CD4-positive, CD25-positive, alpha-beta regulatory T cell (primary cell): ENCODE data around the gene AMBN. TPM values are rescaled to one million over a fixed set of nuclear protein-coding genes. Genes with fewer than 3 reads are reported as not detected.
"Not testable (repeated sequence)": the region's sequence is repeated elsewhere in the genome, so short reads cannot be mapped to it uniquely, and the experiment has no call there.

Experiments
- ATAC-seq, 2 donors: fragments of 150-1000 bp; cut with Tn5 transposase; one replicate each; pipeline ENCODE4 v1.10.0; 2021; ENCODE audit warnings: low read depth in 2 of 2, moderate number of reproducible peaks in 2 of 2, moderate library complexity in 1 of 2
- DNase-seq, 3 donors: peaks; one replicate each; pipeline versions ENCODE4 v3.0.0 to v3.0.0-alpha.2; 2012 to 2022; ENCODE audit warnings: mixed read lengths in 1 of 3
- H3K27ac ChIP-seq: one replicate; pipeline ENCODE4 v1.7.0; 2013; ENCODE audit warnings: mild to moderate bottlenecking, low read length; ENCODE audit not compliant: insufficient read depth, poor library complexity, severe bottlenecking
- H3K27me3 ChIP-seq: one replicate; pipeline ENCODE4 v1.7.0; 2013; ENCODE audit warnings: low read length; ENCODE audit not compliant: control insufficient read depth, insufficient read depth
- H3K36me3 ChIP-seq: one replicate; pipeline ENCODE4 v1.7.0; 2013; ENCODE audit warnings: mild to moderate bottlenecking, low read length, moderate library complexity; ENCODE audit not compliant: control insufficient read depth, insufficient read depth
- H3K4me1 ChIP-seq: 2 replicates; pipeline ENCODE4 v1.7.0; 2013; ENCODE audit warnings: mild to moderate bottlenecking, low read length; ENCODE audit not compliant: insufficient read depth, control insufficient read depth, poor library complexity, severe bottlenecking
- H3K4me3 ChIP-seq: one replicate; pipeline ENCODE4 v1.7.0; 2013; ENCODE audit warnings: low read depth, mild to moderate bottlenecking, low read length, moderate library complexity
- H3K9me3 ChIP-seq, 2 experiments: 1 replicate in 1 of 2; 2 replicates in 1 of 2; pipeline ENCODE4 v1.7.0; 2013; ENCODE audit warnings: low read length in 2 of 2, mild to moderate bottlenecking in 1 of 2, moderate library complexity in 1 of 2; ENCODE audit not compliant: control insufficient read depth in 2 of 2
- H3K27ac Mint-ChIP-seq, 3 donors: one replicate each; pipeline ENCODE4 v1.8.0; 2020 to 2022; ENCODE audit warnings: mild to moderate bottlenecking in 3 of 3, mixed read lengths in 3 of 3, moderate library complexity in 2 of 3
- H3K27me3 Mint-ChIP-seq: one replicate; pipeline ENCODE4 v1.8.0; 2022; ENCODE audit warnings: mild to moderate bottlenecking, mixed read lengths
- H3K36me3 Mint-ChIP-seq: one replicate; pipeline ENCODE4 v1.8.0; 2020; ENCODE audit warnings: mixed read lengths
- H3K4me1 Mint-ChIP-seq, 4 donors: one replicate each; pipeline ENCODE4 v1.8.0; 2020 to 2022; ENCODE audit warnings: mixed read lengths in 4 of 4, mild to moderate bottlenecking in 1 of 4
- H3K4me3 Mint-ChIP-seq, 4 donors: one replicate each; pipeline ENCODE4 v1.8.0; 2020 to 2022; ENCODE audit warnings: mild to moderate bottlenecking in 4 of 4, mixed read lengths in 4 of 4, moderate library complexity in 3 of 4
- H3K9me3 Mint-ChIP-seq, 7 donors: one replicate each; pipeline ENCODE4 v1.8.0; 2020 to 2022; ENCODE audit warnings: mixed read lengths in 7 of 7, mild to moderate bottlenecking in 3 of 7, moderate library complexity in 2 of 7
- polyA plus RNA-seq, 4 donors: library from polyadenylated mRNA; unstranded; fragments of 300-500 nt; fragmentation: Illumina TruSeq; gene quantifications; one replicate each; pipeline ENCODE4 v1.2.3, GENCODE V29; 2021
- total RNA-seq: library from RNA; stranded (reverse); gene quantifications from one replicate; pipeline ENCODE4 v1.2.3, GENCODE V29; 2022

Gene AMBN
- total and polyA plus RNA-seq, 5 donors from 2014 or later = not detected

DNA sequence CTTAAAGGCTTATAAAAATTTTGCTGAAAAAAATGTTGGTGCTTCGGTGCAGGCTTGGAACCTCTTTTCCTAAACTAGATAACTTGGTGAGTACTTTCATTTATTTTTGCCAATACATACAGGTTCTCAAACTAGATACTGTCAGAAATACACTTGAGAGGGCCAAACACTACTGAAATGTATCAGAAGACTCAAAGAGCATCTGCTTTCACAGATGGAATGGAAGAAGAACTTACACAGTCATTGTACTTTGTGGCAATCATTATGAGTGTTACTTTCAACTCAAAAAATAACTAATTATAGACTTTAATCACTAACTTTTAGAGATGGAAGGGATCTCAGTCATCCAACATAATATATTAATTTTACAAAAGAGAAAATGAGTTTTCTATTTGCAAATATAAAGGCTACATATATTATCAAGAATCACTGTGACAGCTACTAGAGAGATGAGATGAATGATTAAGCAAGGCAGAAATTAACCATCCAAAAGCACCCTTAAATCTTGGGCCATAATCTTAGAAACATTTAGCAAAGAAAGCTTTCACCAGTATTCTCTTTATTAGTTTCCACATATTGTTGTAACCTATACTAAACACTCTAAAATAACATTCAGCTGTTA lies 37.5 kb downstream of the AMBN start:
- no peaks in the 10 kb centered on the region for H3K9me3 Mint-ChIP-seq
- H3K4me3 Mint-ChIP-seq = no peak overlapping the region
- H3K36me3 Mint-ChIP-seq = no peaks in the 10 kb centered on the region
- no peak overlapping the region for H3K27ac Mint-ChIP-seq
- ATAC-seq (no peak), DNase-seq (no peak)
- Histone ChIP-seq H3K36me3 (no peaks in the 10 kb centered on the region), H3K9me3 (no peaks in the 10 kb centered on the region), H3K27ac (no peak overlapping the region), H3K27me3 (peaks cover 3% of the 10 kb centered on the region), H3K4me1 (no peaks in the 10 kb centered on the region), H3K4me3 (no peak overlapping the region)
- H3K27me3 Mint-ChIP-seq = peaks cover 12% of the 10 kb centered on the region
- H3K4me1 Mint-ChIP-seq = peaks cover 0 to 2% (median under 1%) of the 10 kb centered on the region in 4 donors

DNA sequence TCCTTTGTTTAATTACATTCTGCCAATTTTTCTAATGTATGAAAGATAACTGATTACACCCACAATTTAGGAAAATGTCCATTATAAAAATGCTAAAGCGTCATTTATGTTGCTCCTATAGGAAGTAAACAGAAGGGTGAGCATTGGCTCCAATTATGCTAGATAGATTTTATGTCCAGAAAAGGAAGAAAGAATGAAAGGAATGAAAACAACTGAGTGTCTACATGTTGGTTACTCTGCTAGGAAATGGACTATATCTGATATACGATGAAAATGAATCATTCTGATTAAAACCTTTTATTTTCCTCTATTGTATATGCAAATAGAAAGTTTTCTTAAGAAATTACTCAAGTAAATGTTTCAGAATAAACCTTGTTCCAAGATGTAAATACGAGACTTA lies 38.1 kb downstream of the AMBN start:
- Histone ChIP-seq H3K27ac (no peak overlapping the region), H3K4me3 (no peak overlapping the region), H3K36me3 (no peaks in the 10 kb centered on the region), H3K4me1 (no peaks in the 10 kb centered on the region), H3K9me3 (no peaks in the 10 kb centered on the region), H3K27me3 (peaks cover 3% of the 10 kb centered on the region)
- Mint-ChIP-seq H3K4me1 (peaks cover 0 to 2% (median under 1%) of the 10 kb centered on the region in 4 donors), H3K27ac (no peak overlapping the region), H3K27me3 (peaks cover 12% of the 10 kb centered on the region), H3K36me3 (no peaks in the 10 kb centered on the region), H3K9me3 (no peaks in the 10 kb centered on the region), H3K4me3 (peak overlapping the region in 1 of 4 donors; percentile 48)
- DNase-seq (no peak), ATAC-seq (no peak)

DNA sequence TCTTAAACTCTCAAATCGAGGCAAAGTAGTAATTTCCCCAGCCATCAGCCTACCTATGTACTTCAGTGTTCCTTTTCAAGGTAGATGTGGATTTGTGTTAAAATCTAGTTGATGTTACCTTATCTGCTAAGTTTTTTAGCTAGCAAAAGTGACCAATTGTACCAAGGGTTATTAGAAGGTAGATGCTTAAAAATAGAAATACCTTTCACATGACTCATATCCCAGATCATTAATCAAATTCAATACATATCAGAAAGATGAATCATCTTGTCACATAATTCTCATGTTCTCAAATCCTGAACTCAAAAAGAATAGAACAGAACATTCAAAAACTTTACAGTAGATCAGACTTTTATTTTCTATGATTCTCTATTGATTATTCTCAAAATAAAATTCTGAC lies 40.0 kb downstream of the AMBN start:
- Mint-ChIP-seq H3K9me3 (no peaks in the 10 kb centered on the region), H3K36me3 (no peaks in the 10 kb centered on the region), H3K27me3 (peaks cover 4% of the 10 kb centered on the region), H3K27ac (no peak overlapping the region), H3K4me1 (peaks cover 0 to 2% (median under 1%) of the 10 kb centered on the region in 4 donors), H3K4me3 (no peak overlapping the region)
- no peaks in the 10 kb centered on the region for H3K36me3 ChIP-seq
- H3K27me3 ChIP-seq = peaks cover 3% of the 10 kb centered on the region
- no peaks in the 10 kb centered on the region for H3K9me3 ChIP-seq
- no peak for ATAC-seq
- no peak overlapping the region for H3K4me3 ChIP-seq
- no peaks in the 10 kb centered on the region for H3K4me1 ChIP-seq
- H3K27ac ChIP-seq = no peak overlapping the region
- DNase-seq = no peak

DNA sequence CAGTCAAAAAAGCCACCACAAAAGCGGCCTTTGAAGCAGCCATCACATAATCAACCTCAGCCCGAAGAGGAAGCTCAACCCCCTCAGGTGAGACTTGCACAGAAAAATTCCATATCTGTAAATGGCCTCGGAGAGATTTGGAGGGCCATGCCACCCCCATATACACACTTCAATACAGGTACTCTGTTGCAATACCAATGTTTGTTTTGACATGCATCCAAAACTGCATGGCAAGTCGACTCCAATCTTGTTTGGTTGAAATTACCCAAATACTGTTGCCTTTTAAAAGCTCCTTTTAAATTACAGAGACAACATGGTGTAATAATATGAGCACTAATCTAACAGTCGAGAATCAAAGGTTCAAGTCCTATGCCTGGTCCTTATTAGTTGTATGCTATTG lies 42.4 kb downstream of the AMBN start:
- Mint-ChIP-seq H3K4me1 (no peaks in the 10 kb centered on the region), H3K9me3 (no peaks in the 10 kb centered on the region), H3K36me3 (no peaks in the 10 kb centered on the region), H3K4me3 (no peak overlapping the region), H3K27me3 (peaks cover 4% of the 10 kb centered on the region), H3K27ac (no peak overlapping the region)
- Histone ChIP-seq H3K4me1 (no peaks in the 10 kb centered on the region), H3K27me3 (peaks cover 3% of the 10 kb centered on the region), H3K9me3 (no peaks in the 10 kb centered on the region), H3K27ac (no peak overlapping the region), H3K4me3 (no peak overlapping the region), H3K36me3 (no peaks in the 10 kb centered on the region)
- ATAC-seq (no peak), DNase-seq (no peak)

DNA sequence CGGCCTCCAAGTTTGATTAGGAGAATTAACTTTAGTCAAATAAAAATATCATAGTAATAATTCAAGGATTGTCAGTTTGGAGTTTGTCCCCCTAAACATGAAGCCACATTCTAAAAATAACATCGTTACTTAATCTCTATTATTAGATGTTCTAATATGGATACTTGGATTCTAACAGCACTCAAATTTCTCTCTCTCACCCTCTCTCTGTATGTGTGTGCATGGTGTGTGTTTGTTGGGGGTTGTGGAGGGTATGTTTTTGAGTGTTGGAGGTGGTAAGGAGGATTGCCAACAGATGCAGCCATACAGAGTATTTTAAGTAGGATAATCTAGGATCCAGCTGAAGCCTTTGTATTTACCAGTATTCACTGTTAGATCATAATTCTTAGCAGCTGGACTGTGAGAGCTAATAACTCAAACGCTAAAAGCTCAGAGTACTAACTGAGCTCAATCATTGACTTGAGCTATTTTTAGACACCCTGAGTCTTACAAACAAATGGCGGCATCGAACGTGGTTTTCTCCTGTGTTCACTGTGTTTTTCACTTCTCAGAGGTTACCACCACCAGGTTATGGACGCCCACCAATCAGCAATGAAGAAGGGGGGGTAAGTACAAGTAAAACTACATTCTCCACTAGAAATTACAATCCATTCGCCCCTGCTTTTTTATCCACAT lies 45.3 kb downstream of the AMBN start:
- Histone ChIP-seq H3K36me3 (no peaks in the 10 kb centered on the region), H3K4me3 (no peak overlapping the region), H3K4me1 (no peaks in the 10 kb centered on the region), H3K27me3 (peaks cover 3% of the 10 kb centered on the region), H3K9me3 (no peaks in the 10 kb centered on the region), H3K27ac (no peak overlapping the region)
- no peaks in the 10 kb centered on the region for H3K36me3 Mint-ChIP-seq
- ATAC-seq = no peak
- DNase-seq = no peak
- H3K9me3 Mint-ChIP-seq = no peaks in the 10 kb centered on the region
- H3K4me3 Mint-ChIP-seq = no peak overlapping the region
- H3K4me1 Mint-ChIP-seq = no peaks in the 10 kb centered on the region
- H3K27me3 Mint-ChIP-seq = peaks cover 9% of the 10 kb centered on the region
- H3K27ac Mint-ChIP-seq = no peak overlapping the region

DNA sequence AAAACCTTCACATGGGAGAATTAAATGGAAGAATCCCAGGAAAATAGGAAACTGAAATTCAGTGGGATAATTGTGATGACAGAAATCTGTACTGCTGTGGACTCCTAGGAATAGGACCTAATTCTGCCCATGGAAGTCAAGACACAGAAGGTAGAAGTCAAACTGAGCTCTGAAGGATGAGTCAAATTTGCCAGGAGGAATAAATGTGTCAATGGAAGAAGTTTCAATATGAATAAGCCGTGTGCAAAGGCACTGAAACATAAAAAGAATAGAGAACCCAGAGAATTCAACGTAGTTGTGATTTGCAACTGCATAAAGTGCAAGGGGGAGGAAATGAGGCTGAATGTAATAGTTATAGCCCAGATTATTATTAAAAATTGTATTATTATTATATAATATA lies 48.1 kb downstream of the AMBN start:
- H3K9me3 ChIP-seq = no peaks in the 10 kb centered on the region
- Mint-ChIP-seq H3K27me3 (peaks cover 4% of the 10 kb centered on the region), H3K36me3 (no peaks in the 10 kb centered on the region), H3K4me3 (no peak overlapping the region), H3K9me3 (no peaks in the 10 kb centered on the region), H3K4me1 (no peaks in the 10 kb centered on the region), H3K27ac (no peak overlapping the region)
- H3K27me3 ChIP-seq = peaks cover 2% of the 10 kb centered on the region
- H3K4me3 ChIP-seq = no peak overlapping the region
- H3K27ac ChIP-seq = no peak overlapping the region
- no peak for DNase-seq
- H3K4me1 ChIP-seq = no peaks in the 10 kb centered on the region
- H3K36me3 ChIP-seq = no peaks in the 10 kb centered on the region
- no peak for ATAC-seq

DNA sequence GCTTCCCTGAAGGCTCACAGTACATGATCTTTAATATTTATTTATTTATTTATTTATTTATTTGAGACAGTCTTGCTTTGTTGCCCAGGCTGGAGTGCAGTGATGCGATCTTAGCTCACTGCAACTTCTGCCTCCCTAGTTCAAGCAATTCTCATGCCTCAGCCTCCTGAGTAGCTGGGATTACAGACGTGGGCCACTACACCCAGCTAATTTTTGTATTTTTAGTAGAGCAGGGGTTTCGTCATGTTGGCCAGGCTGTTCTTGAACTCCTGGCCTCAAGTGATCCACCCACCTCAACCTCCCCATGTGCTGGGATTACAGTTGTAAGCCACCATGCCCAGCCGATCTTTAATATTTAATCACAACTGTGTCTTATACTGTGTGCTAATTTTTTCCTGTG lies 58.7 kb downstream of the AMBN start:
- H3K36me3 ChIP-seq, H3K36me3 Mint-ChIP-seq, H3K4me1 Mint-ChIP-seq, H3K27ac ChIP-seq, H3K27ac Mint-ChIP-seq, H3K9me3 Mint-ChIP-seq, H3K27me3 ChIP-seq, H3K4me3 Mint-ChIP-seq, H3K9me3 ChIP-seq, DNase-seq, H3K4me1 ChIP-seq, ATAC-seq, H3K4me3 ChIP-seq: not testable (repeated sequence)
- peaks cover 13% of the 10 kb centered on the region for H3K27me3 Mint-ChIP-seq
